Loucy (cell line): Measurements from ENCODE around the gene XRCC5.

Experiments used
- CTCF ChIP-seq: fragments of 200-600 bp; sonication (generic); conservative IDR thresholded peaks from 2 replicates; pipeline ENCODE4 v1.5.1; 2014; ENCODE audit warnings: mild to moderate bottlenecking, antibody characterized with exemption, low read length
- EZH2phosphoT487 ChIP-seq: fragments of 200-600 bp; IDR thresholded peaks from 2 replicates; pipeline ENCODE4 v1.6.1; 2018; ENCODE audit warnings: antibody characterized with exemption, mild to moderate bottlenecking, moderate library complexity, borderline replicate concordance

GRCh38 chr2:216082117-216082711 is 26.9 kb upstream of the XRCC5 start:
- no peak for TF ChIP-seq CTCF
- no peak for TF ChIP-seq EZH2phosphoT487
